ENCODE data around the gene RETSAT.

- TF ChIP-seq CTCF (IDR thresholded peaks at IDR 0.05) = no peak
- TF ChIP-seq EZH2 (IDR thresholded peaks at IDR 0.05; ENCODE audit: borderline replicate concordance, insufficient read depth, low read depth, low read length, poor library complexity, severe bottlenecking) = no peak
Measured at GRCh38 chr2:85394261-85394681, 39.9 kb upstream of the RETSAT start.
